H9 (cell line): ENCODE results near the gene OTULIN. TPM values are rescaled to one million over a fixed set of nuclear protein-coding genes. Genes with fewer than 3 reads are reported as not detected.

ENCODE experiments used
- DNase-seq: peaks from one replicate; pipeline ENCODE4 v3.0.0-alpha.2; 2017
- H2AFZ ChIP-seq: one replicate; pipeline ENCODE4 v1.6.1; 2013; ENCODE audit warnings: mild to moderate bottlenecking, low read length, control low read depth, moderate library complexity
- H2AK5ac ChIP-seq: 2 replicates; pipeline ENCODE4 v1.6.1; 2013; ENCODE audit warnings: low read length, control low read depth, mixed read lengths; ENCODE audit not compliant: insufficient read length
- H2BK120ac ChIP-seq: one replicate; pipeline ENCODE4 v1.6.1; 2013; ENCODE audit warnings: low read depth, mild to moderate bottlenecking, low read length, control low read depth, inconsistent platforms; ENCODE audit not compliant: poor library complexity, severe bottlenecking
- H2BK12ac ChIP-seq: 2 replicates; pipeline ENCODE4 v1.6.1; 2013; ENCODE audit warnings: low read length, control low read depth, mixed read lengths, low read depth; ENCODE audit not compliant: insufficient read length
- H2BK15ac ChIP-seq: 2 replicates; pipeline ENCODE4 v1.6.1; 2013; ENCODE audit warnings: low read depth, low read length, control low read depth
- H2BK20ac ChIP-seq: one replicate; pipeline ENCODE4 v1.6.1; 2013; ENCODE audit warnings: low read depth, mild to moderate bottlenecking, low read length, control low read depth, inconsistent platforms; ENCODE audit not compliant: poor library complexity, severe bottlenecking
- H2BK5ac ChIP-seq: 2 replicates; pipeline ENCODE4 v1.6.1; 2013; ENCODE audit warnings: low read length, control low read depth, mixed read lengths; ENCODE audit not compliant: insufficient read length
- H3K14ac ChIP-seq: 2 replicates; pipeline ENCODE4 v1.6.1; 2013; ENCODE audit warnings: low read length, control low read depth; ENCODE audit not compliant: insufficient read depth
- H3K18ac ChIP-seq: 2 replicates; pipeline ENCODE4 v1.6.1; 2013; ENCODE audit warnings: low read depth, mild to moderate bottlenecking, mixed read lengths, low read length, control low read depth; ENCODE audit not compliant: insufficient read length
- H3K23ac ChIP-seq: 2 replicates; pipeline ENCODE4 v1.6.1; 2013; ENCODE audit warnings: low read length, control low read depth, mixed read lengths, low read depth; ENCODE audit not compliant: insufficient read length
- H3K23me2 ChIP-seq: 2 replicates; pipeline ENCODE4 v1.6.1; 2013; ENCODE audit warnings: low read depth, mild to moderate bottlenecking, mixed read lengths, low read length, control low read depth; ENCODE audit not compliant: insufficient read length, poor library complexity, severe bottlenecking
- H3K27ac ChIP-seq: 2 replicates; pipeline ENCODE4 v1.5.1; 2013; ENCODE audit warnings: low read length, control low read depth, mixed read lengths, low read depth; ENCODE audit not compliant: insufficient read length
- H3K27me3 ChIP-seq: 2 replicates; pipeline ENCODE4 v1.6.1; 2013; ENCODE audit warnings: low read length, control low read depth, inconsistent platforms; ENCODE audit not compliant: insufficient read depth
- H3K4ac ChIP-seq: 2 replicates; pipeline ENCODE4 v1.6.1; 2013; ENCODE audit warnings: low read depth, mild to moderate bottlenecking, control low read depth, inconsistent platforms, low read length, moderate library complexity
- H3K4me1 ChIP-seq: 2 replicates; pipeline ENCODE4 v1.6.1; 2013; ENCODE audit warnings: low read length, control low read depth, inconsistent platforms; ENCODE audit not compliant: insufficient read depth
- H3K4me2 ChIP-seq: 2 replicates; pipeline ENCODE4 v1.6.1; 2013; ENCODE audit warnings: low read length, control low read depth, mixed read lengths; ENCODE audit not compliant: insufficient read length, insufficient read depth
- H3K56ac ChIP-seq: 2 replicates; pipeline ENCODE4 v1.6.1; 2013; ENCODE audit warnings: low read depth, mild to moderate bottlenecking, mixed read lengths, low read length, control low read depth; ENCODE audit not compliant: insufficient read length
- H3K79me1 ChIP-seq: 2 replicates; pipeline ENCODE4 v1.6.1; 2013; ENCODE audit warnings: low read depth, mild to moderate bottlenecking, moderate library complexity, low read length, control low read depth, inconsistent platforms; ENCODE audit not compliant: insufficient read depth, poor library complexity, severe bottlenecking
- H3K79me2 ChIP-seq: 2 replicates; pipeline ENCODE4 v1.6.1; 2013; ENCODE audit warnings: low read length, control low read depth, inconsistent platforms; ENCODE audit not compliant: insufficient read depth
- H3K9ac ChIP-seq: 2 replicates; pipeline ENCODE4 v1.6.1; 2013; ENCODE audit warnings: low read length, control low read depth, mixed read lengths; ENCODE audit not compliant: insufficient read length; ENCODE audit errors: extremely low read depth
- H3K9me3 ChIP-seq: one replicate; pipeline ENCODE4 v1.6.1; 2013; ENCODE audit warnings: low read depth, low read length, inconsistent platforms; ENCODE audit not compliant: control insufficient read depth
- H3T11ph ChIP-seq: one replicate; pipeline ENCODE4 v1.6.1; 2013; ENCODE audit warnings: mild to moderate bottlenecking, low read length, control low read depth, inconsistent platforms
- H4K20me1 ChIP-seq: one replicate; pipeline ENCODE4 v1.6.1; 2013; ENCODE audit not compliant: control insufficient read depth, insufficient read length, insufficient read depth
- H4K5ac ChIP-seq: 2 replicates; pipeline ENCODE4 v1.6.1; 2013; ENCODE audit warnings: low read depth, mild to moderate bottlenecking, mixed read lengths, low read length, control low read depth; ENCODE audit not compliant: insufficient read length
- H4K8ac ChIP-seq: replicated peaks from 2 replicates; pipeline ENCODE4 v1.6.1; 2013; ENCODE audit warnings: low read length, control low read depth, mixed read lengths, low read depth; ENCODE audit not compliant: insufficient read length
- H4K91ac ChIP-seq: 2 replicates; pipeline ENCODE4 v1.6.1; 2013; ENCODE audit warnings: low read depth, mild to moderate bottlenecking, moderate library complexity, mixed read lengths, low read length, control low read depth; ENCODE audit not compliant: insufficient read length
- H3K27ac Mint-ChIP-seq, 3 experiments: 2 replicates in 2 of 3; 3 replicates in 1 of 3; pipeline ENCODE4 v1.8.0; 2020 to 2021; ENCODE audit warnings: mixed read lengths in 3 of 3, mild to moderate bottlenecking in 1 of 3, moderate library complexity in 1 of 3
- H3K27me3 Mint-ChIP-seq: 2 replicates; pipeline ENCODE4 v1.8.0; 2021; ENCODE audit warnings: low read depth, mild to moderate bottlenecking, moderate library complexity, mixed read lengths
- H3K36me3 Mint-ChIP-seq, 3 experiments: 2 replicates in 2 of 3; 3 replicates in 1 of 3; pipeline ENCODE4 v1.8.0; 2020 to 2021; ENCODE audit warnings: low read depth in 3 of 3, mixed read lengths in 3 of 3; ENCODE audit not compliant: insufficient read depth in 1 of 3
- H3K4me1 Mint-ChIP-seq, 2 experiments: 2 replicates each; pipeline ENCODE4 v1.8.0; 2020; ENCODE audit warnings: mixed read lengths in 2 of 2
- H3K4me3 Mint-ChIP-seq, 2 experiments: 2 replicates in 1 of 2; 3 replicates in 1 of 2; pipeline ENCODE4 v1.8.0; 2020 to 2021; ENCODE audit warnings: mild to moderate bottlenecking in 2 of 2, mixed read lengths in 2 of 2, moderate library complexity in 1 of 2
- H3K9me3 Mint-ChIP-seq, 2 experiments: 2 replicates in 1 of 2; 3 replicates in 1 of 2; pipeline ENCODE4 v1.8.0; 2020; ENCODE audit warnings: mild to moderate bottlenecking in 2 of 2, mixed read lengths in 2 of 2, moderate library complexity in 1 of 2
- WGBS: extraction: QIAGEN DNeasy Blood & Tissue Kit; methylation state at CpG from one replicate; pipeline ENCODE4 v1.1.7; 2013; ENCODE audit warnings: missing lambda C conversion rate, low lambda C conversion rate, mixed read lengths; ENCODE audit not compliant: insufficient read length; ENCODE audit errors: extremely low coverage; 5-methylcytosine and 5-hydroxymethylcytosine counted together
- total RNA-seq: library from RNA; stranded (reverse); gene quantifications from 2 replicates; pipeline ENCODE4 v1.2.1, GENCODE V29; 2021
- TF ChIP-seq, protein P1 (sequence below): fragments of 200-600 bp; sonication (generic); conservative IDR thresholded peaks from 3 replicates; pipeline ENCODE4 v1.8.0; 2021; ENCODE audit warnings: antibody characterized with exemption, mild to moderate bottlenecking

Gene OTULIN
- total RNA-seq, 1 experiment from 2014 or later: 35.8 TPM

DNA sequence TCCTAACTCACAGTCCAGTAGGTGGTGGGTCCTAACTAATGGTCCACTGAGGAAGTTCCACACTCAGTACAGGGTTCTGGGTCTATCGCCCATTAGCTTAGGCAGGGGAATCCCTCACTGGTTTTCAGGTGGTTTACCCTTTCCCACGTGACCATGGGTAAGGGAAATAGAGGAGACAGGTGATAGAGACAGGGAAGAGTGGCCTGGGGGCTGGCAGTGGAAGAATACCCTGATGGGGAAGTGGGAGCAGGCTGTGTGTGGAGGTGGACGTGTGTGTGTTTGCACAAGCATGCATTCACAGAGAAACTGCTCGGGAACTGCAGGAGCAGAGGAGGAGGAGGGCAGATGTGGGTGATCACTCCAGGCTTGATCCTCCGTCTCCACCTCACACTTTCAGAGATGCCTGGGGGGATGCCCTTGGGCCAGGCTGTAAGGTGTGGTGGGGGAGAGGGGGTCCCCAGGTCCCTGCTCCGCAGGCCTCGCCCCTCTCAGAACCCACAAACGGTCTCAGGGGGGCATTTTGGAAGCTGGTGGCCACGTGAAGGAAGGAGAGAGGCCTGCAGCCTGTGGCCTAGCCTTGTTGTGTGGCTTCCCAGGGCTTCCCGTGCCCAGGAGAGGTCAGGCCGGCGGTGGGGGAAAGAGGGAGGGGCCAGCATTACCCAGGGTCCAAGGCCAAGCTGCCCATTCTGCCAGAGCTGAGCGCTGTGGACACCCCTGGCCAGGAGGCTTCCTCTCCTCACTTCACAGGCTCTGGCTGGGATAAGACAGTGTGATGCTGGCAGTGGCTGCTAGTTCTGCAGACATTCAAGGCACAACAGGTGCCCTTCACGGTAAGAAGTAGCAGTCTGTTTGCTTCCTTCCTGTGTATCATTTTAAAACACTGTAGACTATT lies 80.0 kb downstream of the OTULIN start:
- H3K4me1 Mint-ChIP-seq: peaks cover 38 to 39% of the 10 kb centered on the region in 2 experiments
- Histone ChIP-seq H2BK20ac (no peak overlapping the region), H3K27me3 (no peaks in the 10 kb centered on the region), H3K4ac (no peak overlapping the region), H4K5ac (no peak overlapping the region), H3K9ac (no peak overlapping the region), H3K4me2 (no peak overlapping the region), H3K79me2 (no peaks in the 10 kb centered on the region), H2BK120ac (no peak overlapping the region), H3T11ph (no peak overlapping the region), H2BK15ac (no peak overlapping the region), H3K23me2 (no peaks in the 10 kb centered on the region), H4K8ac (no peak overlapping the region), H3K4me1 (peaks cover 5% of the 10 kb centered on the region; the same call in 1 of the 2 replicates), H4K91ac (no peak overlapping the region), H2AFZ (no peak overlapping the region), H4K20me1 (peaks cover 2% of the 10 kb centered on the region), H3K56ac (no peak overlapping the region), H3K18ac (no peak overlapping the region), H2BK5ac (no peak overlapping the region), H3K23ac (no peak overlapping the region), H3K27ac (no peak overlapping the region), H3K9me3 (no peaks in the 10 kb centered on the region), H2AK5ac (no peak overlapping the region), H3K79me1 (no peaks in the 10 kb centered on the region), H3K14ac (no peak overlapping the region), H2BK12ac (no peak overlapping the region)
- peak overlapping the region in 1 of 3 experiments; percentile 96; a peak in 3 of 7 replicates for H3K27ac Mint-ChIP-seq
- no peaks in the 10 kb centered on the region for H3K27me3 Mint-ChIP-seq
- no peaks in the 10 kb centered on the region; a peak in 1 of 5 replicates for H3K9me3 Mint-ChIP-seq
- TF ChIP-seq, protein P1, sequence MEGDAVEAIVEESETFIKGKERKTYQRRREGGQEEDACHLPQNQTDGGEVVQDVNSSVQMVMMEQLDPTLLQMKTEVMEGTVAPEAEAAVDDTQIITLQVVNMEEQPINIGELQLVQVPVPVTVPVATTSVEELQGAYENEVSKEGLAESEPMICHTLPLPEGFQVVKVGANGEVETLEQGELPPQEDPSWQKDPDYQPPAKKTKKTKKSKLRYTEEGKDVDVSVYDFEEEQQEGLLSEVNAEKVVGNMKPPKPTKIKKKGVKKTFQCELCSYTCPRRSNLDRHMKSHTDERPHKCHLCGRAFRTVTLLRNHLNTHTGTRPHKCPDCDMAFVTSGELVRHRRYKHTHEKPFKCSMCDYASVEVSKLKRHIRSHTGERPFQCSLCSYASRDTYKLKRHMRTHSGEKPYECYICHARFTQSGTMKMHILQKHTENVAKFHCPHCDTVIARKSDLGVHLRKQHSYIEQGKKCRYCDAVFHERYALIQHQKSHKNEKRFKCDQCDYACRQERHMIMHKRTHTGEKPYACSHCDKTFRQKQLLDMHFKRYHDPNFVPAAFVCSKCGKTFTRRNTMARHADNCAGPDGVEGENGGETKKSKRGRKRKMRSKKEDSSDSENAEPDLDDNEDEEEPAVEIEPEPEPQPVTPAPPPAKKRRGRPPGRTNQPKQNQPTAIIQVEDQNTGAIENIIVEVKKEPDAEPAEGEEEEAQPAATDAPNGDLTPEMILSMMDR: no peak
- no peak overlapping the region for H3K4me3 Mint-ChIP-seq
- WGBS: no CpG with 5 or more reads among the region's 14 CpGs
- H3K36me3 Mint-ChIP-seq: no peaks in the 10 kb centered on the region; a peak in 1 of 7 replicates
- no peak for DNase-seq
